Smooth muscle cell (in vitro differentiated cells): ENCODE measurements around the gene CCPG1. TPM values are rescaled to one million over a fixed set of nuclear protein-coding genes. Genes with fewer than 3 reads are reported as not detected.

Experiments used
- DNase-seq: peaks from one replicate; lab custom pipeline; 2025; ENCODE audit not compliant: unreplicated experiment; lab: John Stamatoyannopoulos, UW
- H2AFZ ChIP-seq: fragments of 200-600 bp; sonication (generic); 2 replicates; pipeline ENCODE4 v1.6.0; 2016; ENCODE audit warnings: antibody characterized with exemption, low read depth, mild to moderate bottlenecking
- H3F3A ChIP-seq: fragments of 200-600 bp; sonication (generic); 2 replicates; pipeline ENCODE4 v1.6.0; 2017; ENCODE audit warnings: antibody characterized with exemption, low read depth
- H3K27ac ChIP-seq: fragments of 200-600 bp; sonication (generic); 2 replicates; pipeline ENCODE4 v1.5.1; 2016; ENCODE audit warnings: low read depth, mild to moderate bottlenecking
- H3K27me3 ChIP-seq: fragments of 200-600 bp; sonication (generic); 2 replicates; pipeline ENCODE4 v1.6.1; 2016; ENCODE audit warnings: low read depth, mild to moderate bottlenecking
- H3K36me3 ChIP-seq: fragments of 200-600 bp; sonication (generic); 2 replicates; pipeline ENCODE4 v1.5.1; 2016; ENCODE audit warnings: low read depth
- H3K4me1 ChIP-seq: fragments of 200-600 bp; sonication (generic); 2 replicates; pipeline ENCODE4 v1.5.1; 2016; ENCODE audit warnings: low read depth
- H3K4me2 ChIP-seq: fragments of 200-600 bp; sonication (generic); 2 replicates; pipeline ENCODE4 v1.6.0; 2016; ENCODE audit warnings: mild to moderate bottlenecking
- H3K4me3 ChIP-seq: fragments of 200-600 bp; sonication (generic); 2 replicates; pipeline ENCODE4 v1.5.1; 2016; ENCODE audit warnings: mild to moderate bottlenecking
- H3K79me2 ChIP-seq: fragments of 200-600 bp; sonication (generic); 2 replicates; pipeline ENCODE4 v1.6.0; 2016; ENCODE audit warnings: low read depth, mild to moderate bottlenecking
- H3K9ac ChIP-seq: fragments of 200-600 bp; sonication (generic); 2 replicates; pipeline ENCODE4 v1.6.0; 2016; ENCODE audit warnings: low read depth
- H3K9me3 ChIP-seq: fragments of 200-600 bp; sonication (generic); replicated peaks from 2 replicates; pipeline ENCODE4 v1.5.1; 2016; ENCODE audit warnings: low read depth
- H4K20me1 ChIP-seq: fragments of 200-600 bp; sonication (generic); 2 replicates; pipeline ENCODE4 v1.6.0; 2016; ENCODE audit warnings: low read depth
- WGBS: methylation state at CpG from one replicate; pipeline ENCODE4 v1.1.7; 2016; ENCODE audit warnings: low lambda C conversion rate; 5-methylcytosine and 5-hydroxymethylcytosine counted together
- polyA plus RNA-seq: library from polyadenylated mRNA; unstranded; fragments of >200 nt; fragmentation: Nextera tagmentation; extraction: Ambion mirVana; gene quantifications from 2 replicates; pipeline ENCODE4 v1.2.1, GENCODE V29; 2016
- total RNA-seq: library from RNA; depleted of rRNA; stranded (reverse); fragments of >200 nt; gene quantifications from 2 replicates; pipeline ENCODE4 v1.2.3, GENCODE V29; 2014
- TF ChIP-seq, protein P1 (sequence below): fragments of 200-600 bp; sonication (generic); IDR thresholded peaks from 2 replicates; pipeline ENCODE4 v1.5.1; 2017; ENCODE audit warnings: borderline replicate concordance, mild to moderate bottlenecking, antibody characterized with exemption; ENCODE audit not compliant: insufficient read depth, poor library complexity, severe bottlenecking

The CCPG1 gene
- total and polyA plus RNA-seq, 2 experiments from 2014 or later = 24.9 to 39.1 TPM

DNA sequence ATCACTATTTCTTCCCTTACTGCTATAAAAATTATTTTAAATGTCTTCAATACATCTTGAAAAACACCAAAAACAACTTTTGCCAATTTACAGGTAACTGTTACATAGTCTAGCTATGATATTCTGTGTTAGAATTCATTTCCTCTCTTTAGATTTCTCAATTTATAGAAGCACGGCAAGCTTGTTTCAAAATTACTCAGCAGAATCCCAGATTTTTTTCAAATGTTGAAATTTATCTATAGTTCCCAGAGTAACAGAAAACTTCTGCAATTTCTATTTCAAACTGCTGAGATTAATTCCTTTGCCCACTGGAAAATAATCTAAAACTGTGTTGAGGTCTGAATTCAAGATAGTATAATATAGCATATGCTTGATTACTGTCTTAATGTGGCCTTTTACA, 41.2 kb downstream of the CCPG1 start:
- Histone ChIP-seq H3K4me3 (no peak overlapping the region), H3K4me1 (no peaks in the 10 kb centered on the region), H3K79me2 (no peaks in the 10 kb centered on the region), H3K4me2 (no peak overlapping the region), H3K9ac (no peak overlapping the region), H3K9me3 (no peaks in the 10 kb centered on the region), H3K36me3 (no peaks in the 10 kb centered on the region), H3K27ac (no peak overlapping the region), H2AFZ (no peak overlapping the region), H3F3A (no peaks in the 10 kb centered on the region), H3K27me3 (no peaks in the 10 kb centered on the region), H4K20me1 (no peaks in the 10 kb centered on the region)
- TF ChIP-seq, protein P1, sequence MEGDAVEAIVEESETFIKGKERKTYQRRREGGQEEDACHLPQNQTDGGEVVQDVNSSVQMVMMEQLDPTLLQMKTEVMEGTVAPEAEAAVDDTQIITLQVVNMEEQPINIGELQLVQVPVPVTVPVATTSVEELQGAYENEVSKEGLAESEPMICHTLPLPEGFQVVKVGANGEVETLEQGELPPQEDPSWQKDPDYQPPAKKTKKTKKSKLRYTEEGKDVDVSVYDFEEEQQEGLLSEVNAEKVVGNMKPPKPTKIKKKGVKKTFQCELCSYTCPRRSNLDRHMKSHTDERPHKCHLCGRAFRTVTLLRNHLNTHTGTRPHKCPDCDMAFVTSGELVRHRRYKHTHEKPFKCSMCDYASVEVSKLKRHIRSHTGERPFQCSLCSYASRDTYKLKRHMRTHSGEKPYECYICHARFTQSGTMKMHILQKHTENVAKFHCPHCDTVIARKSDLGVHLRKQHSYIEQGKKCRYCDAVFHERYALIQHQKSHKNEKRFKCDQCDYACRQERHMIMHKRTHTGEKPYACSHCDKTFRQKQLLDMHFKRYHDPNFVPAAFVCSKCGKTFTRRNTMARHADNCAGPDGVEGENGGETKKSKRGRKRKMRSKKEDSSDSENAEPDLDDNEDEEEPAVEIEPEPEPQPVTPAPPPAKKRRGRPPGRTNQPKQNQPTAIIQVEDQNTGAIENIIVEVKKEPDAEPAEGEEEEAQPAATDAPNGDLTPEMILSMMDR = no peak
- WGBS = 100% methylated on average over 1 of the region's 1 CpG
- no peak for DNase-seq

- TF ChIP-seq, protein P1 = no peak
- no peak for DNase-seq
These were observed 45.5 kb downstream of the CCPG1 start for GRCh38 chr15:55362641-55363040.

DNA sequence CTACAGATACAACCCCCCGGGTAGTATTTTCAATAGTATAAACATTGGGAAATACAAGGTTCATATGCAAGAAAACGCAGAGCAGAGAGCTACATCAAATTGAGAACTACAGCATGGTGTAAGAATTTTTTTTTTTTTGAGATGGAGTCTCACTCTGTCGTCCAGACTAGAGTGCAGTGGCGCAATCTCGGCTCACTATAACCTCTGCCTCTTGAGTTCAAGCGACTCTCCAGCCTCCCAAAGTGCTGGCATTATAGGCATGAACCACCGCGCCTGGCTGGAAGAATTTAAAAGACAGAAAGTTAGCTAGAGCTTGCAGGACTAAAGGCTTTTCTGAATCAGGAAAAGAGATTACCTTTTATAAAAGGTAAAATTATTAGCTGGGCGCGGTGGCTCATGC, 47.1 kb downstream of the CCPG1 start:
- no peak overlapping the region for H3K4me2 ChIP-seq
- no peaks in the 10 kb centered on the region for H3F3A ChIP-seq
- no peak overlapping the region for H3K4me3 ChIP-seq
- no peaks in the 10 kb centered on the region for H3K9me3 ChIP-seq
- no peaks in the 10 kb centered on the region for H3K4me1 ChIP-seq
- WGBS = 94% methylated on average over 10 of the region's 10 CpGs
- no peaks in the 10 kb centered on the region for H3K79me2 ChIP-seq
- no peaks in the 10 kb centered on the region for H3K27me3 ChIP-seq
- H3K27ac ChIP-seq = no peak overlapping the region
- H4K20me1 ChIP-seq = no peaks in the 10 kb centered on the region
- no peak for DNase-seq
- peaks cover under 1% of the 10 kb centered on the region for H3K36me3 ChIP-seq
- H3K9ac ChIP-seq = no peak overlapping the region
- H2AFZ ChIP-seq = no peak overlapping the region
- TF ChIP-seq, protein P1 = no peak

More at GRCh38 chr15:55362641-55363040, 45.5 kb downstream of the CCPG1 start:
- no peak overlapping the region for H3K9ac ChIP-seq
- no peaks in the 10 kb centered on the region for H3K79me2 ChIP-seq
- no peaks in the 10 kb centered on the region for H3K27me3 ChIP-seq
- no peak overlapping the region for H2AFZ ChIP-seq
- H4K20me1 ChIP-seq = no peaks in the 10 kb centered on the region
- no peaks in the 10 kb centered on the region for H3K4me1 ChIP-seq
- no peak overlapping the region for H3K4me2 ChIP-seq
- no peaks in the 10 kb centered on the region for H3F3A ChIP-seq
- WGBS = 97% methylated on average over 2 of the region's 2 CpGs
- no peak overlapping the region for H3K27ac ChIP-seq
- H3K36me3 ChIP-seq = no peaks in the 10 kb centered on the region
- H3K9me3 ChIP-seq = no peaks in the 10 kb centered on the region
- H3K4me3 ChIP-seq = no peak overlapping the region

- Histone ChIP-seq H3K9ac (no peak overlapping the region), H3K79me2 (no peaks in the 10 kb centered on the region), H2AFZ (no peak overlapping the region), H3K9me3 (no peaks in the 10 kb centered on the region), H3K27me3 (no peaks in the 10 kb centered on the region), H3K36me3 (peaks cover 7% of the 10 kb centered on the region), H3F3A (no peaks in the 10 kb centered on the region), H3K4me3 (no peak overlapping the region), H3K4me2 (no peak overlapping the region), H4K20me1 (no peaks in the 10 kb centered on the region), H3K4me1 (no peaks in the 10 kb centered on the region), H3K27ac (no peak overlapping the region)
- TF ChIP-seq, protein P1 = no peak
- WGBS = 80% methylated on average over 6 of the region's 6 CpGs
- DNase-seq = no peak
These were observed 47.9 kb downstream of the CCPG1 start for GRCh38 chr15:55360256-55360655.
